CMK (cell line): ENCODE data around the gene DPP8.
A peak's percentile ranks its signal among the peaks of the same experiment; 100 is the strongest.
"Not testable (repeated sequence)": the region's sequence is repeated elsewhere in the genome, so short reads cannot be mapped to it uniquely, and the experiment has no call there.

Source experiments
- DNase-seq: peaks from one replicate; pipeline ENCODE4 v3.0.0-alpha.2; 2010; ENCODE audit warnings: low read depth

The DPP8 gene

GRCh38 chr15:65402961-65403360 is 114.5 kb downstream of the DPP8 start:
- no peak for DNase-seq

DNA sequence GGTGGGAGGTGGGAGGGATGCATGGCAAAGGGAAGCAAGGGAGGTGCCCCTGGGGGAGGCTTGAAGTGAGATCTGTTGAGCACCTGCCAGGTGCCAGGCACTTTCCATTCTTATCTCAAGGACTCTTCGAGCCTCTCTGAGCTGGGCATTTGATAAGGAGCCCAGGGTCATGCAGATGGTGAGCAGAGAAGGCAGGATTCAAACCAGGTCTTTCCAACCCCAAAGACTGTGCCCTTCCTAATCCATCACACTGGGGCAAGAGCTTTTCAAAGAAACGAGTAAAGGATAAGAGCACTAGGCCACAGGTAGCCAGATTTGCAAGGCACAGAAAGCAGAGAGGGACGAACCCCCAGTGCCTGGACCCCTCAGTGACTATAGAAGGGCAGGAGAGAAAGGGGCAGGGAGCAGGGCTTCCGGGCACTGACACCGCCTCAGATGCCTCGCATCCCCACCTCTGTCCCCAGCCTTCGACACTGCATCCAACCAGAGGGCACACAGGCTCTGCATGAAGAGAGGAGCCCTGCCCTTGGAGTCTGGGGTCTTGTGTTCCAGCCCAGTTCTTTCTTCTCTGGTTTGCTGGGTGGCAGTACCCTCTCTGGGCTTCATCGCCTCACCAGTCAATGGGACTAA is 115.8 kb downstream of the DPP8 start:
- DNase-seq = no peak

- peak; percentile 58 for DNase-seq
These were observed 116.5 kb downstream of the DPP8 start for GRCh38 chr15:65400760-65401610.

DNA sequence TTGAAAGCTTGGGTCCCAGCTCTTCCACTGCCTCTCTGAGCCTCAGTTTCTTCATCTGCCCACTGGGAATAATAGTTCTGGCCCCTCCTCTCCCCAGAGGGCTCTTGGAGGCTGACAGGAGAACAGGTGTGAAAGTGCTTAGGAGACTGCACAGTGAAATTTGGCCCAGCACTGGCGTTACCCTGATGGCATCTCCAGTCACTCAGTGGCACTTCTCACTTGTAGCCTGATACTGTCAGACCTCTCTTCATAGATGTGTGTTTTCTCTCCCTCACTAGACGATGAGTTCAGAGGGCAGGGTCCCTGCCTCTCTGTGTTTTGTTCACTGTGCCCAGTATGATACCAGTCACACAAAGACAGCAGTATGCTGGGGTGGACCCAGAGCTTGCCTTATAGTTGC is 117.5 kb downstream of the DPP8 start:
- DNase-seq = no peak

GRCh38 chr15:65399001-65399706 is 118.3 kb downstream of the DPP8 start:
- DNase-seq = no peak

GRCh38 chr15:65398486-65398885 is 119.0 kb downstream of the DPP8 start:
- DNase-seq = not testable (repeated sequence)

GRCh38 chr15:65396965-65397317 is 120.5 kb downstream of the DPP8 start:
- DNase-seq = no peak

DNA sequence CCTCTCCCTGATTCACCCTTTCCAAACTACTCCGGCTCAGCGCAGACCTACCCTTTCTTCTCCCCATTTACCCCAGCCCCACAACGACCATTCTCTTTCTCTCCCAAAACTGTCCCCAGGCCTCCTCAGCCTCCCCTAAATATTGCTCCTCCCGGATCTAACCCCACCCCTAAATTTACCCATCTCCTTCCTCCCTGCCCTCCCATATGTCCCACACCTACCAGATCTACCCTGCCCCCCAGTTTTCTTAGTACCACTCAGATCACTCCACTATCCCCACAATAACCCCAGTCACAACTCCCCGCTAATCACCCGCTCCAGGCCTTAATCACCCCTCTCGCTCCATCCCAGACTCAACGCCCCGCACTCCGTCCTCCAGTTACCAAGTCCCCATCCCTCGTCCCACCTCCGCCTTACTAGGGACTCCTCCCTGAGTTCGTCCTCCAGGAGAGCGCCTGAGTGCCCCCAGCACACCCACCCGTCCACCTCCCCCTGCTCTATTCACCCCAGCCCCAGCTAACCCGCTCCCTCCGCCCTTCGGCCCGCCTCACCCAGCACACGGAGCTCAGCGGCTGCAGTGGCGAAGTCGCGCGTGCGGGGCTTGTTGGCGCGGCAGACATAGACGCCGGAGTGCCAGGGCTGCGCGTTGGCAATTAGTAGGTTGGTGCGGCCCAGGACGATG is 121.1 kb downstream of the DPP8 start:
- DNase-seq = no peak

- DNase-seq = no peak
These were observed 121.8 kb downstream of the DPP8 start for GRCh38 chr15:65395567-65396202.

GRCh38 chr15:65394936-65395335 is 122.6 kb downstream of the DPP8 start:
- DNase-seq = no peak

DNA sequence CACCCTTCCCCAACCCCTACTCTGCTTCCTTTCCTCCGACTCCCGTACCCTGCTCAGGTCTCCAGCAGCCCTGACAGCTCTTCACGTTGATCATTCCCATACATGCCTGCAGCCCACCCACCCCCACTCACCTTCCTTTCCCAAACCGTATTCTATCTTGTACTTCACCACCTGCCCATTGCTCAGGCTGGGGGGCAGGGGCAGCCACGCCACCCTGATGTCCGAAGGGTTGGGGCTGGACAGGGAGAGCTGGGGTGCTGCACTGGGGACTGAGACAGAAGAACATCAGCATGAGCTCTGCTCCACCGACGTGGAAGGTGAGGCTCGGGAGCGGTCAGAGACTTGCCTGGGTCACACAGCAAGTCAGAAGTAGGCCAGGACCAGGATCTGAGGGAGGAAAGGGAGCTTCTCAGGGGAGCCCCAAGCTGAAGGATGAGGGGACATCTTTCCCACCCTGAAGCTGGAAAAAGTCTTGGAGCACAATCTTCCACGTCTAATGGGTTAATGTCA is 123.2 kb downstream of the DPP8 start:
- DNase-seq = no peak

GRCh38 chr15:65393557-65393956 is 123.9 kb downstream of the DPP8 start:
- no peak for DNase-seq

- DNase-seq = no peak
These were observed 124.4 kb downstream of the DPP8 start for GRCh38 chr15:65393091-65393490.
